ENCODE measurements around the gene CTNNA3.

Gene CTNNA3

DNA sequence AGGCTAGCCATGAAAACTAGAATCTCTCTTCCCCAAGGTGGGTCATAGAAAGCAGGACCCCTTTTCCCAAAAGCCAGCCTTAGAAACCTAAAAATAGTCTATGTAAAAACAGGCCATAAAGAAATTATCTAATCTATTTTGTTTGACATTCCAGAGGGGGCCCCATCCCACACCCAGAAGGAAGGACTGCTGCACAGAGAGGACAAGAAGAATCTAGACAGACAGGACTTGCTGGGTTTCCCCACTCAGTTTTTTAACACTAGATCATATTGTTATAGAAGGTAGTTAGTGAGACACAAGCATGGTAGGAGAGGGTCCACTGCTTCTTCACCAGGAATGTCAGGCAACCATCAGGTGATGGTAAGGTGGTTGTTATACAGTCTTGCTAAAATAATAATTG is 413.1 kb downstream of the CTNNA3 start:
- Histone ChIP-seq H3K9me3 (ENCODE audit: control insufficient read depth, insufficient read depth, low read depth, low read length) (no peaks in the 10 kb centered on the region), H3K36me3 (ENCODE audit: control insufficient read depth in 2 of 2, insufficient read depth in 1 of 2, low read length in 2 of 2) (no peaks in the 10 kb centered on the region), H3K27ac (ENCODE audit: extremely low read depth, low read depth, low read length) (no peak overlapping the region), H3K4me3 (ENCODE audit: low read depth, low read length) (no peak overlapping the region), H3K4me1 (ENCODE audit: control insufficient read depth, insufficient read depth, low read length) (no peaks in the 10 kb centered on the region)
- ChIA-PET CTCF (interaction anchor here (0.7 kb wide), 2 partner anchors 1138 to 1523 kb away, joined by 3 read pairs; no protein-coding TSS in a partner anchor), POLR2A (no interaction called here)
- TF ChIP-seq, protein P1, sequence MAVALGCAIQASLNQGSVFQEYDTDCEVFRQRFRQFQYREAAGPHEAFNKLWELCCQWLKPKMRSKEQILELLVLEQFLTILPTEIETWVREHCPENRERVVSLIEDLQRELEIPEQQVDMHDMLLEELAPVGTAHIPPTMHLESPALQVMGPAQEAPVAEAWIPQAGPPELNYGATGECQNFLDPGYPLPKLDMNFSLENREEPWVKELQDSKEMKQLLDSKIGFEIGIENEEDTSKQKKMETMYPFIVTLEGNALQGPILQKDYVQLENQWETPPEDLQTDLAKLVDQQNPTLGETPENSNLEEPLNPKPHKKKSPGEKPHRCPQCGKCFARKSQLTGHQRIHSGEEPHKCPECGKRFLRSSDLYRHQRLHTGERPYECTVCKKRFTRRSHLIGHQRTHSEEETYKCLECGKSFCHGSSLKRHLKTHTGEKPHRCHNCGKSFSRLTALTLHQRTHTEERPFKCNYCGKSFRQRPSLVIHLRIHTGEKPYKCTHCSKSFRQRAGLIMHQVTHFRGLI (tag by site-specific recombination; IDR thresholded peaks at IDR 0.05) = no peak
- TF ChIP-seq WT1 (tag by site-specific recombination; IDR thresholded peaks at IDR 0.05) (no peak), ZNF560 (tag by site-specific recombination; IDR thresholded peaks at IDR 0.05; ENCODE audit: borderline replicate concordance) (no peak), SP7 (tag by site-specific recombination; IDR thresholded peaks at IDR 0.05) (no peak), ZNF76 (tag by site-specific recombination; IDR thresholded peaks at IDR 0.05; ENCODE audit: borderline replicate concordance, low read depth) (no peak), HOXD13 (CRISPR knock-in tag; IDR thresholded peaks at IDR 0.05; ENCODE audit: borderline replicate concordance) (no peak), ZNF350 (tag by site-specific recombination; IDR thresholded peaks at IDR 0.05) (no peak), ZNF433 (tag by site-specific recombination; IDR thresholded peaks at IDR 0.05; ENCODE audit: low read depth) (no peak), ZNF677 (tag by site-specific recombination; IDR thresholded peaks at IDR 0.05) (no peak), ZNF311 (tag by site-specific recombination; IDR thresholded peaks at IDR 0.05; ENCODE audit: borderline replicate concordance) (no peak), ZNF610 (tag by site-specific recombination; IDR thresholded peaks at IDR 0.05; ENCODE audit: borderline replicate concordance) (no peak), ZNF791 (tag by site-specific recombination; IDR thresholded peaks at IDR 0.05) (no peak), REPIN1 (tag by site-specific recombination; IDR thresholded peaks at IDR 0.05; ENCODE audit: low read depth) (no peak)
- TF ChIP-seq, protein P2, sequence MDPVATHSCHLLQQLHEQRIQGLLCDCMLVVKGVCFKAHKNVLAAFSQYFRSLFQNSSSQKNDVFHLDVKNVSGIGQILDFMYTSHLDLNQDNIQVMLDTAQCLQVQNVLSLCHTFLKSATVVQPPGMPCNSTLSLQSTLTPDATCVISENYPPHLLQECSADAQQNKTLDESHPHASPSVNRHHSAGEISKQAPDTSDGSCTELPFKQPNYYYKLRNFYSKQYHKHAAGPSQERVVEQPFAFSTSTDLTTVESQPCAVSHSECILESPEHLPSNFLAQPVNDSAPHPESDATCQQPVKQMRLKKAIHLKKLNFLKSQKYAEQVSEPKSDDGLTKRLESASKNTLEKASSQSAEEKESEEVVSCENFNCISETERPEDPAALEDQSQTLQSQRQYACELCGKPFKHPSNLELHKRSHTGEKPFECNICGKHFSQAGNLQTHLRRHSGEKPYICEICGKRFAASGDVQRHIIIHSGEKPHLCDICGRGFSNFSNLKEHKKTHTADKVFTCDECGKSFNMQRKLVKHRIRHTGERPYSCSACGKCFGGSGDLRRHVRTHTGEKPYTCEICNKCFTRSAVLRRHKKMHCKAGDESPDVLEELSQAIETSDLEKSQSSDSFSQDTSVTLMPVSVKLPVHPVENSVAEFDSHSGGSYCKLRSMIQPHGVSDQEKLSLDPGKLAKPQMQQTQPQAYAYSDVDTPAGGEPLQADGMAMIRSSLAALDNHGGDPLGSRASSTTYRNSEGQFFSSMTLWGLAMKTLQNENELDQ (tag by site-specific recombination; IDR thresholded peaks at IDR 0.05; ENCODE audit: low read depth) = no peak

DNA sequence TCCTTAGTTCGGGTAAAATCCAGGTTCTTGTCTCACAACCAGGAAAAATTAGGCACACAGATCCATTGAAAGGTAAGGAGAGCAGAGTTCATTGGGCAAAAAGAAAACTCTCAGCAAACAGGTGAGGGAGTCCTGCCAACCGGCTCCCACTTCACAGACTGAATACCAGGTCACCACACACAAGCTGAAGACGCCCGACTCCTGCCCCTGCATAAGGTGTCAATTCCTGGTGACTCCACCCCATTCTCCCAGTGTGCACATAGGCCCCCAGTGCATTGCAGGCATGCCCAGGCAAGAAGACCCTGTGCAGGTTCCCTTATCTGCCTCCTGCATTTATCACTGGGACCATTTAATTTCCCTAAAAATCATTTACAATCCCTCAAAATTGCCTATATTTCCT is 415.6 kb downstream of the CTNNA3 start:
- CTCF ChIA-PET = no interaction called here
- POLR2A ChIA-PET = no interaction called here
- Histone ChIP-seq H3K9me3 (ENCODE audit: control insufficient read depth, insufficient read depth, low read depth, low read length) (no peaks in the 10 kb centered on the region), H3K27ac (ENCODE audit: extremely low read depth, low read depth, low read length) (no peak overlapping the region), H3K36me3 (ENCODE audit: control insufficient read depth in 2 of 2, insufficient read depth in 1 of 2, low read length in 2 of 2) (no peaks in the 10 kb centered on the region), H3K4me3 (ENCODE audit: low read depth, low read length) (no peak overlapping the region), H3K4me1 (ENCODE audit: control insufficient read depth, insufficient read depth, low read length) (no peaks in the 10 kb centered on the region)
- TF ChIP-seq SETDB1 (IDR thresholded peaks at IDR 0.05; ENCODE audit: insufficient read length, low read length) (peak; percentile 46), ZNF571 (tag by site-specific recombination; IDR thresholded peaks at IDR 0.05) (no peak)

DNA sequence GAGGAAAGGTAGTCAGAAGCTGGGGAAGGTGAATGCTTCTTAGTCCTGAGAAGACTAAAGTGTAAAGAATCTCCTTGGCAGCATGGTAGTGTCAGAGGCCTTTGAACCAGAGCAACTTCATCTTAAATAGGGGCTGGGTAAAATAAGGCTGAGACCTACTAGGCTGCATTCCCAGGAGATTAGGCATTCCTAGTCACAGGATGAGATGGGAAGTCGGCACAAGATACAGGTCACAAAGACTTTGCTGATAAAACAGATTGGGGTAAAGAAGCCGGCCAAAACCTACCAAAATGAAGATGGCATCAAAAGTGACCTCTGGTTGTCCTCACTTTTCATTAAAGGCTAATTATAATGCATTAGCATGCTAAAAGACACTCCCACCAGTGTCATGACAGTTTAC is 418.6 kb downstream of the CTNNA3 start:
- TF ChIP-seq, protein P3, sequence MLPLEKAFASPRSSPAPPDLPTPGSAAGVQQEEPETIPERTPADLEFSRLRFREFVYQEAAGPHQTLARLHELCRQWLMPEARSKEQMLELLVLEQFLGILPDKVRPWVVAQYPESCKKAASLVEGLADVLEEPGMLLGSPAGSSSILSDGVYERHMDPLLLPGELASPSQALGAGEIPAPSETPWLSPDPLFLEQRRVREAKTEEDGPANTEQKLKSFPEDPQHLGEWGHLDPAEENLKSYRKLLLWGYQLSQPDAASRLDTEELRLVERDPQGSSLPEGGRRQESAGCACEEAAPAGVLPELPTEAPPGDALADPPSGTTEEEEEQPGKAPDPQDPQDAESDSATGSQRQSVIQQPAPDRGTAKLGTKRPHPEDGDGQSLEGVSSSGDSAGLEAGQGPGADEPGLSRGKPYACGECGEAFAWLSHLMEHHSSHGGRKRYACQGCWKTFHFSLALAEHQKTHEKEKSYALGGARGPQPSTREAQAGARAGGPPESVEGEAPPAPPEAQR (tag by site-specific recombination; IDR thresholded peaks at IDR 0.05) = no peak
- no peak for TF ChIP-seq ZNF529 (tag by site-specific recombination; IDR thresholded peaks at IDR 0.05; ENCODE audit: insufficient replicate concordance)
- TF ChIP-seq TCF7L2 (IDR thresholded peaks at IDR 0.05; ENCODE audit: borderline replicate concordance, low read depth, low read length) = no peak
- no peak for TF ChIP-seq ZNF223 (tag by site-specific recombination; IDR thresholded peaks at IDR 0.05)
- no peak for TF ChIP-seq ZNF302 (tag by site-specific recombination; IDR thresholded peaks at IDR 0.05; ENCODE audit: low read depth)
- no peak for TF ChIP-seq ZNF510 (tag by site-specific recombination; IDR thresholded peaks at IDR 0.05; ENCODE audit: insufficient replicate concordance)
- no peak for TF ChIP-seq ZNF423 (tag by site-specific recombination; IDR thresholded peaks at IDR 0.05)

More for the DNA sequence above, 418.6 kb downstream of the CTNNA3 start:
- H3K36me3 ChIP-seq (ENCODE audit: control insufficient read depth in 2 of 2, insufficient read depth in 1 of 2, low read length in 2 of 2) = no peaks in the 10 kb centered on the region
- H3K27ac ChIP-seq (ENCODE audit: extremely low read depth, low read depth, low read length) = no peak overlapping the region
- no peaks in the 10 kb centered on the region for H3K9me3 ChIP-seq (ENCODE audit: control insufficient read depth, insufficient read depth, low read depth, low read length)
- no peaks in the 10 kb centered on the region for H3K4me1 ChIP-seq (ENCODE audit: control insufficient read depth, insufficient read depth, low read length)
- ChIA-PET POLR2A (no interaction called here), CTCF (no interaction called here)
- no peak overlapping the region for H3K4me3 ChIP-seq (ENCODE audit: low read depth, low read length)
